A673 (cell line): Measurements from ENCODE around the gene CDK14.

ENCODE experiments used
- CTCF ChIP-seq: fragments of 300-800, 200-600 bp; sonication (generic); conservative IDR thresholded peaks from 2 replicates; pipeline ENCODE4 v1.5.1; 2017; ENCODE audit warnings: low read depth, mild to moderate bottlenecking, antibody characterized with exemption, low read length, moderate library complexity, mixed read lengths
- EZH2 ChIP-seq: fragments of 200-600 bp; sonication (generic); IDR thresholded peaks from 2 replicates; pipeline ENCODE4 v1.6.1; 2017; ENCODE audit warnings: borderline replicate concordance, low read depth, mild to moderate bottlenecking, mixed read lengths, antibody characterized with exemption, low read length; ENCODE audit not compliant: poor library complexity, severe bottlenecking

GRCh38 chr7:91083855-91084644, 487.9 kb downstream of the CDK14 start:
- TF ChIP-seq CTCF = no peak
- no peak for TF ChIP-seq EZH2
